Mesenchymal stem cell (in vitro differentiated cells and primary cell): ENCODE results near the gene INSRR.

Source experiments
- DNase-seq: peaks from one replicate; pipeline ENCODE4 v3.0.0-alpha.2; 2013
- H2AFZ ChIP-seq: one replicate; pipeline ENCODE4 v1.6.1; 2013; ENCODE audit warnings: low read depth, mild to moderate bottlenecking, control low read depth, inconsistent platforms, low read length, moderate library complexity
- H2AK5ac ChIP-seq: 2 replicates; pipeline ENCODE4 v1.6.1; 2013; ENCODE audit warnings: low read length, moderate library complexity, mild to moderate bottlenecking, inconsistent platforms; ENCODE audit not compliant: severe bottlenecking
- H2BK120ac ChIP-seq: one replicate; pipeline ENCODE4 v1.6.1; 2013; ENCODE audit warnings: low read depth, mild to moderate bottlenecking, inconsistent platforms, low read length, moderate library complexity
- H2BK12ac ChIP-seq, 2 experiments: one replicate each; pipeline ENCODE4 v1.6.1; 2013; ENCODE audit warnings: inconsistent platforms in 2 of 2, low read length in 2 of 2, mild to moderate bottlenecking in 2 of 2, moderate library complexity in 2 of 2, control low read depth in 1 of 2
- H2BK15ac ChIP-seq: one replicate; pipeline ENCODE4 v1.6.1; 2013; ENCODE audit warnings: mild to moderate bottlenecking, low read depth, inconsistent platforms; ENCODE audit not compliant: poor library complexity, severe bottlenecking
- H2BK5ac ChIP-seq: 2 replicates; pipeline ENCODE4 v1.6.1; 2013; ENCODE audit warnings: low read depth, mild to moderate bottlenecking, low read length, control low read depth, inconsistent platforms; ENCODE audit not compliant: poor library complexity, severe bottlenecking
- H3K14ac ChIP-seq, 2 experiments: one replicate each; pipeline ENCODE4 v1.6.1; 2013; ENCODE audit warnings: inconsistent platforms in 2 of 2, low read length in 2 of 2, control low read depth in 1 of 2, mild to moderate bottlenecking in 1 of 2, moderate library complexity in 1 of 2
- H3K18ac ChIP-seq, 2 experiments: one replicate each; pipeline ENCODE4 v1.6.1; 2013; ENCODE audit warnings: inconsistent platforms in 2 of 2, low read length in 2 of 2, control low read depth in 1 of 2, low read depth in 1 of 2, mild to moderate bottlenecking in 1 of 2
- H3K23ac ChIP-seq, 2 experiments: one replicate each; pipeline ENCODE4 v1.6.1; 2013; ENCODE audit warnings: inconsistent platforms in 2 of 2, low read length in 2 of 2, mild to moderate bottlenecking in 2 of 2, moderate library complexity in 2 of 2, control low read depth in 1 of 2
- H3K27ac ChIP-seq: 2 replicates; pipeline ENCODE4 v1.5.1; 2013; ENCODE audit warnings: mild to moderate bottlenecking, moderate library complexity, low read length, control low read depth, inconsistent platforms; ENCODE audit not compliant: poor library complexity, severe bottlenecking
- H3K27me3 ChIP-seq, 2 experiments: 2 replicates each; pipeline versions ENCODE4 v1.6.1 to v1.7.0; 2013; ENCODE audit warnings: low read length in 2 of 2, mild to moderate bottlenecking in 2 of 2, moderate library complexity in 2 of 2, control low read depth in 1 of 2, inconsistent platforms in 1 of 2; ENCODE audit not compliant: control insufficient read depth in 1 of 2, insufficient read depth in 1 of 2
- H3K36me3 ChIP-seq, 2 experiments: 2 replicates each; pipeline versions ENCODE4 v1.6.1 to v1.7.0; 2013; ENCODE audit warnings: low read length in 2 of 2, control low read depth in 1 of 2, inconsistent platforms in 1 of 2, low read depth in 1 of 2, mild to moderate bottlenecking in 1 of 2; ENCODE audit not compliant: insufficient read depth in 2 of 2, control insufficient read depth in 1 of 2
- H3K4ac ChIP-seq, 2 experiments: one replicate each; pipeline ENCODE4 v1.6.1; 2013; ENCODE audit warnings: inconsistent platforms in 2 of 2, low read length in 2 of 2, mild to moderate bottlenecking in 2 of 2, moderate library complexity in 2 of 2, control low read depth in 1 of 2, low read depth in 1 of 2
- H3K4me1 ChIP-seq: 2 replicates; pipeline ENCODE4 v1.6.1; 2013; ENCODE audit warnings: low read depth, low read length, control low read depth; ENCODE audit not compliant: control insufficient read depth, insufficient read depth
- H3K4me2 ChIP-seq: 2 replicates; pipeline ENCODE4 v1.6.1; 2013; ENCODE audit warnings: low read length, mild to moderate bottlenecking, inconsistent platforms; ENCODE audit not compliant: poor library complexity, severe bottlenecking
- H3K4me3 ChIP-seq, 2 experiments: 2 replicates each; pipeline versions ENCODE4 v1.5.1 to v1.7.0; 2013; ENCODE audit warnings: low read length in 2 of 2, mild to moderate bottlenecking in 2 of 2, control low read depth in 1 of 2, low read depth in 1 of 2; ENCODE audit not compliant: insufficient read depth in 1 of 2
- H3K79me1 ChIP-seq: replicated peaks from 2 replicates; pipeline ENCODE4 v1.6.1; 2013; ENCODE audit warnings: mild to moderate bottlenecking, control low read depth, low read length, inconsistent platforms; ENCODE audit not compliant: poor library complexity, severe bottlenecking
- H3K9ac ChIP-seq: 2 replicates; pipeline ENCODE4 v1.7.0; 2013; ENCODE audit warnings: mild to moderate bottlenecking, low read length, moderate library complexity
- H3K9me3 ChIP-seq: 2 replicates; pipeline ENCODE4 v1.7.0; 2013; ENCODE audit warnings: mild to moderate bottlenecking, low read length; ENCODE audit not compliant: control insufficient read depth
- H4K8ac ChIP-seq: one replicate; pipeline ENCODE4 v1.6.1; 2013; ENCODE audit warnings: inconsistent platforms, mild to moderate bottlenecking, low read length, moderate library complexity
- H4K91ac ChIP-seq: one replicate; pipeline ENCODE4 v1.6.1; 2013; ENCODE audit warnings: mild to moderate bottlenecking, low read length, inconsistent platforms
- WGBS: methylation state at CpG from one replicate; pipeline ENCODE4 v1.1.7; 2013; ENCODE audit warnings: mixed read lengths; 5-methylcytosine and 5-hydroxymethylcytosine counted together

Gene INSRR

GRCh38 chr1:156841295-156841855 lies 17.5 kb downstream of the INSRR start:
- H2BK5ac ChIP-seq, result no peak overlapping the region
- peaks cover 8% of the 10 kb centered on the region for H3K4me1 ChIP-seq
- H3K23ac ChIP-seq, result no peak overlapping the region
- no peak overlapping the region for H4K91ac ChIP-seq
- no peak overlapping the region for H2BK12ac ChIP-seq
- no peak overlapping the region for H2BK15ac ChIP-seq
- no peak overlapping the region for H4K8ac ChIP-seq
- no peak overlapping the region for H3K4ac ChIP-seq
- H3K4me2 ChIP-seq, result no peak overlapping the region
- H3K79me1 ChIP-seq, result no peaks in the 10 kb centered on the region
- peaks cover 91 to 95% of the 10 kb centered on the region in 2 experiments for H3K27me3 ChIP-seq
- H2AFZ ChIP-seq, result no peak overlapping the region
- no peaks in the 10 kb centered on the region for H3K36me3 ChIP-seq
- no peaks in the 10 kb centered on the region for H3K9me3 ChIP-seq
- DNase-seq, result no peak
- no peak overlapping the region for H3K18ac ChIP-seq
- H3K27ac ChIP-seq, result no peak overlapping the region
- H2BK120ac ChIP-seq, result no peak overlapping the region
- H3K14ac ChIP-seq, result no peak overlapping the region
- no peak overlapping the region for H3K4me3 ChIP-seq
- H3K9ac ChIP-seq, result no peak overlapping the region
- no peak overlapping the region for H2AK5ac ChIP-seq
- WGBS, result 68% methylated on average over 12 of the region's 16 CpGs

GRCh38 chr1:156840898-156841279 lies 18.0 kb downstream of the INSRR start:
- no peak overlapping the region for H3K23ac ChIP-seq
- no peak overlapping the region for H2BK120ac ChIP-seq
- no peaks in the 10 kb centered on the region for H3K9me3 ChIP-seq
- no peak overlapping the region for H4K91ac ChIP-seq
- no peak overlapping the region for H3K14ac ChIP-seq
- peaks cover 91 to 95% of the 10 kb centered on the region in 2 experiments for H3K27me3 ChIP-seq
- H3K4me3 ChIP-seq, result no peak overlapping the region
- no peak overlapping the region for H2AFZ ChIP-seq
- no peak overlapping the region for H2AK5ac ChIP-seq
- H2BK15ac ChIP-seq, result no peak overlapping the region
- no peaks in the 10 kb centered on the region for H3K36me3 ChIP-seq
- H2BK5ac ChIP-seq, result no peak overlapping the region
- no peak overlapping the region for H3K9ac ChIP-seq
- H4K8ac ChIP-seq, result no peak overlapping the region
- no peaks in the 10 kb centered on the region for H3K79me1 ChIP-seq
- WGBS, result 80% methylated on average over 14 of the region's 14 CpGs
- DNase-seq, result no peak
- no peak overlapping the region for H2BK12ac ChIP-seq
- H3K27ac ChIP-seq, result no peak overlapping the region
- peaks cover 8% of the 10 kb centered on the region for H3K4me1 ChIP-seq
- H3K4me2 ChIP-seq, result no peak overlapping the region
- H3K18ac ChIP-seq, result no peak overlapping the region
- H3K4ac ChIP-seq, result no peak overlapping the region

- Histone ChIP-seq H2AFZ (no peak overlapping the region), H3K23ac (no peak overlapping the region)
These were observed 18.6 kb downstream of the INSRR start for GRCh38 chr1:156840186-156840897.

GRCh38 chr1:156839426-156840109 lies 19.3 kb downstream of the INSRR start:
- no peak overlapping the region for H2AFZ ChIP-seq
- H3K23ac ChIP-seq, result no peak overlapping the region
- H3K36me3 ChIP-seq, result no peaks in the 10 kb centered on the region
- H3K27me3 ChIP-seq, result peaks cover 90 to 96% of the 10 kb centered on the region in 2 experiments
- no peak overlapping the region for H3K27ac ChIP-seq
- no peak overlapping the region for H3K4ac ChIP-seq
- H3K9me3 ChIP-seq, result no peaks in the 10 kb centered on the region
- H2AK5ac ChIP-seq, result no peak overlapping the region
- no peak overlapping the region for H3K4me3 ChIP-seq
- no peak overlapping the region for H3K18ac ChIP-seq
- no peak overlapping the region for H4K91ac ChIP-seq
- no peak overlapping the region for H2BK12ac ChIP-seq
- no peak overlapping the region for H2BK5ac ChIP-seq
- no peak overlapping the region for H2BK120ac ChIP-seq
- no peak overlapping the region for H3K4me2 ChIP-seq
- H3K9ac ChIP-seq, result no peak overlapping the region
- no peak overlapping the region for H2BK15ac ChIP-seq
- peaks cover 5% of the 10 kb centered on the region for H3K4me1 ChIP-seq
- no peaks in the 10 kb centered on the region for H3K79me1 ChIP-seq
- DNase-seq, result no peak
- no peak overlapping the region for H4K8ac ChIP-seq
- 34% methylated on average over 9 of the region's 9 CpGs for WGBS
- H3K14ac ChIP-seq, result no peak overlapping the region

More at GRCh38 chr1:156840186-156840897, 18.6 kb downstream of the INSRR start:
- no peak overlapping the region for H2BK15ac ChIP-seq
- H3K4me2 ChIP-seq, result no peak overlapping the region
- H3K4ac ChIP-seq, result no peak overlapping the region
- H3K4me3 ChIP-seq, result no peak overlapping the region
- H2BK120ac ChIP-seq, result no peak overlapping the region
- no peak for DNase-seq
- H4K91ac ChIP-seq, result no peak overlapping the region
- H3K9me3 ChIP-seq, result no peaks in the 10 kb centered on the region
- peaks cover 5% of the 10 kb centered on the region for H3K4me1 ChIP-seq
- H3K14ac ChIP-seq, result no peak overlapping the region
- 65% methylated on average over 6 of the region's 8 CpGs for WGBS
- no peaks in the 10 kb centered on the region for H3K79me1 ChIP-seq
- H3K27ac ChIP-seq, result no peak overlapping the region
- H2BK5ac ChIP-seq, result no peak overlapping the region
- H3K18ac ChIP-seq, result no peak overlapping the region
- no peak overlapping the region for H4K8ac ChIP-seq
- no peak overlapping the region for H2AK5ac ChIP-seq
- H3K9ac ChIP-seq, result no peak overlapping the region
- peaks cover 90 to 95% of the 10 kb centered on the region in 2 experiments for H3K27me3 ChIP-seq
- no peak overlapping the region for H2BK12ac ChIP-seq
- no peaks in the 10 kb centered on the region for H3K36me3 ChIP-seq
